Measurements from ENCODE around the gene TENT4B. TPM values are rescaled to one million over a fixed set of nuclear protein-coding genes. Genes with fewer than 3 reads are reported as not detected.

The TENT4B gene
- polyA plus RNA-seq, 1 of the 3 experiments (the other 2 are of a cell fraction): 5.6 TPM

GRCh38 chr16:50121721-50122445 lies 31.2 kb upstream of the TENT4B start:
- Histone ChIP-seq H4K20me1 (ENCODE audit: insufficient read depth) (no peaks in the 10 kb centered on the region), H3F3A (replicated peaks; ENCODE audit: insufficient read depth) (no peaks in the 10 kb centered on the region), H3K4me2 (no peak overlapping the region), H3K36me3 (replicated peaks in 1 of 2; ENCODE audit: control insufficient read depth in 1 of 2, insufficient read depth in 2 of 2, low read length in 1 of 2) (no peaks in the 10 kb centered on the region), H3K27ac (ENCODE audit: low read depth in 2 of 2, low read length in 1 of 2) (no peak overlapping the region), H3K79me2 (ENCODE audit: insufficient read depth) (no peaks in the 10 kb centered on the region), H3K9me2 (no peaks in the 10 kb centered on the region), H3K9me3 (no peaks in the 10 kb centered on the region), H3K4me1 (ENCODE audit: control insufficient read depth in 1 of 2, insufficient read depth in 2 of 2, low read depth in 1 of 2, low read length in 1 of 2) (no peaks in the 10 kb centered on the region), H3K4me3 (ENCODE audit: low read depth in 2 of 2, low read length in 1 of 2) (no peak overlapping the region), H3K27me3 (ENCODE audit: insufficient read depth) (no peaks in the 10 kb centered on the region), H3K9ac (no peak overlapping the region), H2AFZ (ENCODE audit: low read depth) (no peak overlapping the region)
- ChIA-PET POLR2A (no interaction called here), CTCF (interaction anchor here (1.8 kb wide), 1 partner anchor 54 kb away, joined by 5 read pairs; no protein-coding TSS in a partner anchor)
- WGBS (ENCODE audit: low lambda C conversion rate): 75% methylated on average over 14 of the region's 14 CpGs
- no peak for DNase-seq
- TF ChIP-seq, protein P1, sequence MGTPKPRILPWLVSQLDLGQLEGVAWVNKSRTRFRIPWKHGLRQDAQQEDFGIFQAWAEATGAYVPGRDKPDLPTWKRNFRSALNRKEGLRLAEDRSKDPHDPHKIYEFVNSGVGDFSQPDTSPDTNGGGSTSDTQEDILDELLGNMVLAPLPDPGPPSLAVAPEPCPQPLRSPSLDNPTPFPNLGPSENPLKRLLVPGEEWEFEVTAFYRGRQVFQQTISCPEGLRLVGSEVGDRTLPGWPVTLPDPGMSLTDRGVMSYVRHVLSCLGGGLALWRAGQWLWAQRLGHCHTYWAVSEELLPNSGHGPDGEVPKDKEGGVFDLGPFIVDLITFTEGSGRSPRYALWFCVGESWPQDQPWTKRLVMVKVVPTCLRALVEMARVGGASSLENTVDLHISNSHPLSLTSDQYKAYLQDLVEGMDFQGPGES (IDR thresholded peaks at IDR 0.05; ENCODE audit: low read depth, low read length): no peak
- TF ChIP-seq NFIC (IDR thresholded peaks at IDR 0.05; ENCODE audit: borderline replicate concordance) (no peak), ELF1 (IDR thresholded peaks at IDR 0.05) (no peak), YY1 (IDR thresholded peaks at IDR 0.05; ENCODE audit: low read depth) (no peak), RFX5 (IDR thresholded peaks at IDR 0.05; ENCODE audit: low read length) (no peak), FOXM1 (IDR thresholded peaks at IDR 0.05; ENCODE audit: low read depth) (no peak), GATA2 (CRISPR knock-in tag; IDR thresholded peaks at IDR 0.05) (no peak), SMC3 (IDR thresholded peaks at IDR 0.05; ENCODE audit: low read depth, low read length) (no peak), EP300 (IDR thresholded peaks at IDR 0.05; ENCODE audit: borderline replicate concordance in 1 of 2, low read depth in 1 of 2, low read length in 1 of 2) (no peak), EZH2phosphoT487 (IDR thresholded peaks at IDR 0.05; ENCODE audit: borderline replicate concordance, low read depth) (no peak), FOXJ3 (CRISPR knock-in tag; IDR thresholded peaks at IDR 0.05) (no peak), POLR2AphosphoS5 (IDR thresholded peaks at IDR 0.05; ENCODE audit: low read depth, low read length) (no peak), SIN3A (IDR thresholded peaks at IDR 0.05; ENCODE audit: borderline replicate concordance, low read depth, low read length) (no peak), JUND (IDR thresholded peaks at IDR 0.05) (no peak), RAD21 (IDR thresholded peaks at IDR 0.05; ENCODE audit: low read length) (no peak), MXI1 (IDR thresholded peaks at IDR 0.05; ENCODE audit: low read depth, low read length) (no peak)
- TF ChIP-seq, protein P2, sequence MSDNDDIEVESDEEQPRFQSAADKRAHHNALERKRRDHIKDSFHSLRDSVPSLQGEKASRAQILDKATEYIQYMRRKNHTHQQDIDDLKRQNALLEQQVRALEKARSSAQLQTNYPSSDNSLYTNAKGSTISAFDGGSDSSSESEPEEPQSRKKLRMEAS (IDR thresholded peaks at IDR 0.05; ENCODE audit: low read depth): no peak
- TF ChIP-seq, protein P3, sequence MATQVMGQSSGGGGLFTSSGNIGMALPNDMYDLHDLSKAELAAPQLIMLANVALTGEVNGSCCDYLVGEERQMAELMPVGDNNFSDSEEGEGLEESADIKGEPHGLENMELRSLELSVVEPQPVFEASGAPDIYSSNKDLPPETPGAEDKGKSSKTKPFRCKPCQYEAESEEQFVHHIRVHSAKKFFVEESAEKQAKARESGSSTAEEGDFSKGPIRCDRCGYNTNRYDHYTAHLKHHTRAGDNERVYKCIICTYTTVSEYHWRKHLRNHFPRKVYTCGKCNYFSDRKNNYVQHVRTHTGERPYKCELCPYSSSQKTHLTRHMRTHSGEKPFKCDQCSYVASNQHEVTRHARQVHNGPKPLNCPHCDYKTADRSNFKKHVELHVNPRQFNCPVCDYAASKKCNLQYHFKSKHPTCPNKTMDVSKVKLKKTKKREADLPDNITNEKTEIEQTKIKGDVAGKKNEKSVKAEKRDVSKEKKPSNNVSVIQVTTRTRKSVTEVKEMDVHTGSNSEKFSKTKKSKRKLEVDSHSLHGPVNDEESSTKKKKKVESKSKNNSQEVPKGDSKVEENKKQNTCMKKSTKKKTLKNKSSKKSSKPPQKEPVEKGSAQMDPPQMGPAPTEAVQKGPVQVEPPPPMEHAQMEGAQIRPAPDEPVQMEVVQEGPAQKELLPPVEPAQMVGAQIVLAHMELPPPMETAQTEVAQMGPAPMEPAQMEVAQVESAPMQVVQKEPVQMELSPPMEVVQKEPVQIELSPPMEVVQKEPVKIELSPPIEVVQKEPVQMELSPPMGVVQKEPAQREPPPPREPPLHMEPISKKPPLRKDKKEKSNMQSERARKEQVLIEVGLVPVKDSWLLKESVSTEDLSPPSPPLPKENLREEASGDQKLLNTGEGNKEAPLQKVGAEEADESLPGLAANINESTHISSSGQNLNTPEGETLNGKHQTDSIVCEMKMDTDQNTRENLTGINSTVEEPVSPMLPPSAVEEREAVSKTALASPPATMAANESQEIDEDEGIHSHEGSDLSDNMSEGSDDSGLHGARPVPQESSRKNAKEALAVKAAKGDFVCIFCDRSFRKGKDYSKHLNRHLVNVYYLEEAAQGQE (IDR thresholded peaks at IDR 0.05; ENCODE audit: low read depth, low read length): no peak
- TF ChIP-seq, protein P4, sequence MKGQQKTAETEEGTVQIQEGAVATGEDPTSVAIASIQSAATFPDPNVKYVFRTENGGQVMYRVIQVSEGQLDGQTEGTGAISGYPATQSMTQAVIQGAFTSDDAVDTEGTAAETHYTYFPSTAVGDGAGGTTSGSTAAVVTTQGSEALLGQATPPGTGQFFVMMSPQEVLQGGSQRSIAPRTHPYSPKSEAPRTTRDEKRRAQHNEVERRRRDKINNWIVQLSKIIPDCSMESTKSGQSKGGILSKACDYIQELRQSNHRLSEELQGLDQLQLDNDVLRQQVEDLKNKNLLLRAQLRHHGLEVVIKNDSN (IDR thresholded peaks at IDR 0.05; ENCODE audit: borderline replicate concordance, low read depth): no peak

Data from SK-N-SH (cell line).